ENCODE data around the gene THADA.
"Not testable (repeated sequence)": the region's sequence is repeated elsewhere in the genome, so short reads cannot be mapped to it uniquely, and the experiment has no call there.

The THADA gene

DNA sequence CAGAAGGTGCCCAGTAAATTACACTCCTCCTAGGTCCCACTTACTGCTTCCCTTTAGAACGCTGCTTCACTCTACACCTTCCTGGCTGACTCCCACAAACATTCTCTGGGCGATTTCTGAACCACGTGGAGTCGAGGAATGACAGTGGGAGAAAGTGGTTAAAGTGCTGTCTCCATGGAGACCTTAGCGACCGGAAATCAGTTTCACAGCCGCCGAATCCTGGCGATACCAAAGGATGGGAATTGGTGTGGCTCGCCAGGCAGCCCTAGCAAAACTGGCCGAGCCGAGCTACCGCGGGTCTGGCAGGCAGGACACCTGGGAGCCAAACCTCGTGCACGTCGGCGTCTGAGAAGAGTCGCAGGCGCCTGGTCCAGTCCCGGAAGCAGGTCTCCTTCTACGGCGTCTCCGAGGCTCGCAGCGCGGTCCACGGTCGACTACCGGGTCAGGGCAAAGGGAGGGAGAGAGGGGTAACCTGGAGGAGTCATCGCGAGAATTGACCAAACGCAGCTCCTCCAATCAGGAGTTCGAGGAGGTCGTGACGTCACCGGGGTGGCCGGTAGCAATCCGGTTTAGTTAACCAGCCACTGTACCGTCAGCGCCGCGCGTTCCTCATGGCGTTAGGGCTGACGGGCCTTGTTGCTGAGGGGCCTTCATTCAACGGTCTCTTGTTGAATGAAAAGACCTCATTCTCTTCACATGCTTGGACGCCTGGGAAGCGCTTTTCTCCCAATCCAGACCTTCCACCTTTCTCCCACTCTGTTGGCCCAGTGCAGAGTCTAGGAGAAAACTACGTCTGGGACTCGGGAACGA, at the start of gene THADA:
Gene THADA (minus strand): TSS at position 436 of the 810 bp plus-strand sequence. CDS start 3,646 bp downstream, outside the sequence.
- peak; percentile 99 for DNase-seq

DNA sequence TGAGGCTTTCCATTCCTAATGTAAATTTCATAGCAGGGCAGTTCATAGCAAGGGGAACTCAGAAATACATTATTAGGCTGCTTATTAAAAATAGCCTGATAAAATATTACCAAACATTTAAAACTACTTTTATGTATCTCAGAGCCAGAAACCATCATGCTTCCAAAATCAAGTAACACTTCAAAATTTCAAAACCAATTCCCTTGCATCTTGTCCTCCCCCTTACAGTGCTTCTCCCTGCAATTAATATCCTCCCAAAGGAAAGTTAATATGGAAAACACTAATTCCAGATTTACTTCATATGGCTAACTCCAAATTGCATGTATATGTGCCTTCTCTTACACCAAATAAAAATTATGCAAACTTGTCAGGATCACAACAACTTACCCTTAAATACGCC, 47.8 kb upstream of the THADA start:
- DNase-seq = no peak

DNA sequence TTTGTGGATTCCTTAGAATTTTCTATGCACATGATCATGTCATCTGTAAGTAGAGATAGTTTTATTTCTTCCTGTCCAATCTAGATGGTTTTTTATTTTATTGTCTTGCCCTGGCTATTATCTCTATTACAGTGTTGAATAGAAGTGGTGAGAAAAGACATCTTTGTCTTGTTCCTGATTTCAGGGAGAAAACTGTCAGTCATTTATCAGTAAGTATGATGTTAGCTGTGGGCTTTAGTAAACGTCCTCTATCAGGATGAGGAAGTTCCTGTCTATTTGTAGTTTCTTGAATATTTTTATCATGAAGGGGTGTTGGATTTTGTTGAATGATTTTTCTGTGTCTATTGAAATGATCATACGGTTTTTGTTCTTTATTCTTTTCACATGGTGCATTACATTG, 46.5 kb upstream of the THADA start:
- no peak for DNase-seq

DNA sequence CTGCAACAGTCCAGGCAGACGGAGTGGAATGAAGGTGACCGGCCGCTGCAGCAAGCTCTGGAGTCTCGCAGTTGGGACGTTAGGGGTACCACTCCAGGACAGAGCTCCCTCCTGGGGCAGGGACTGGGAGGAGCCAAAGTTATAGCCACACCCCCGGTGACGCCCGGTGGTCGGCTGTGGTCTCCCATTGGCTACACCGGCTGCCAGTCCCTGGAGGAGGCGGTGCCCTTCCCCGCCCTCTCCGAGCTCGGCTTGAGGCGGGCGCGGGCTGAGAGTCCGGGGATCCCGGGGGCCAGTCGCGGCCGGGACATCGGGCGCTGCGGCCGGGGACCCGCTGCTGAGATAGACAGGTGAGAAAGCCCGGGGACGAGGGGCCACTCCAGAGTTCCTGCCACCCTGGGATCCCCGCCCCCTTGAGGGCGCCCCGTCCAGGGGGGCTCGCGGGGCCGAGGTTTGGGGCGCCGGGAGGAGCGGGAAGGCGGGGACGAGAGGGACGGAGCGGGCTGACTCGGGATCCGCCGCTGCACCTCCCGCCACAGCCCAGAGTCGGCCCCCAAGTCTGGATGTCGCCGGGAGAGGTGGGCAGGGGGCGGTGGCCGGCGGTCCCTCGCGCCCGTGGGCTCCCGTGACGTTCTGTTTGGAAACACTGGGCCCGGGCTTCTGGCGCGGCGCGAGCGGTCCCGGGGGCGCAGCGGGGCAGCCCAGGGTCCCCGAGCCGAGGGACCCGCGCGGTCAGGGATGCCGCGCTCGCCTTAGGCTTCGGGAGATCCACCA, 41.4 kb upstream of the THADA start, which contains the start of gene PLEKHH2:
Gene PLEKHH2 (plus strand): TSS at position 231 of the 774 bp plus-strand sequence. CDS start 7,414 bp downstream, outside the sequence.
- peak; percentile 95 for DNase-seq

DNA sequence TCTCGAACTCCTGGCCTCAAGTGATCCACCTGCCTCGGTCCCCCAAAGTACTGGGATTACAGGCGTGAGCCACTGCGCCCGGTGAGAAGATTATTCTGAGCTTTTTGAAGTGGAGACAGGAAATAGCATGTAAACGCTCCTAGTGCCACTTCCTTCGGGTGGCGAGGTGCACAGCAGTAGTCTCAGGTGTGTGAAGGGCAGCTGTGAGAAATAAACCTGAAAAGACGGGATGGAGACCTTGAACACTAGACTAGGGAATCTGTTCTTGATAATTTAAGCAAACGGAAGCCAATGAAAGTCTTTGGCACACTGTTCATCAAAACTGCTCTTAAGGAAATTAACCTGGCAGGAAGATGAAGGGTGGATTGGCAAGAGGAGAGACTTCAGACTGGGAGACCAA, 40.8 kb upstream of the THADA start:
- DNase-seq = no peak

- DNase-seq = not testable (repeated sequence)
Measured at GRCh38 chr2:43636153-43636552, 40.3 kb upstream of the THADA start.

DNA sequence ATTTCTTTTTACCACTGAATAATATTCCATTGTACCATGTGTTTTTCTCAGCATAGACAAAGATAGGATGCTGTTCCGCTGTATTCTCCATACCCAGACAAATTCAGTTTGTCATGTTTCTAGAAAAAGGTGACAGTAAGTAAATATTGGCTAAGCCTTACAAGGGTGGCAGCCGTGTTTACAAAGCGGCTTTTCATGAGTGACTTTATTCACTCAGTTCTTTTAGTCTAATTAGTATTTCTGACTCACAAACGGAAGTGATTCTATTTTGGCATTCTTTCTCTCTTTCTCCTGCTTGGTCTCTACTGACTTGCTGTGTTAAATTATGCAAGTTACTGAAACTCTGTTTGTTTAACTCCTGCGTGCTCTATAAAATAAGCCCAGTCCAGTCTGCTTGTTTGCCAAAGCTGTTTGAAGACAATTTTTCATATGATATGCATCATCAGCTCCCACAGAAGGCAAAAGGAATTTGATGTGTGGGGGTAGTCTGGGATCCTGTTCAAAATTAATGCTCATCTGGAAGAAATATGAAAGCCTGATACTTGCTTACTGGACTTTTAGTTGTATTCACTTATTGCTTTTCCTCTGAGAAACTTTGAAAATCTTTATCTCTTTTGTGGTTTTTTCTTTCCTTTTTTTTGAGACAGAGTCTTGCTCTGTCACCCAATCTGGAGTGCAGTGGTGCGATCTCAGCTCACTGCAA, 38.9 kb upstream of the THADA start:
- peak; percentile 24 for DNase-seq

DNA sequence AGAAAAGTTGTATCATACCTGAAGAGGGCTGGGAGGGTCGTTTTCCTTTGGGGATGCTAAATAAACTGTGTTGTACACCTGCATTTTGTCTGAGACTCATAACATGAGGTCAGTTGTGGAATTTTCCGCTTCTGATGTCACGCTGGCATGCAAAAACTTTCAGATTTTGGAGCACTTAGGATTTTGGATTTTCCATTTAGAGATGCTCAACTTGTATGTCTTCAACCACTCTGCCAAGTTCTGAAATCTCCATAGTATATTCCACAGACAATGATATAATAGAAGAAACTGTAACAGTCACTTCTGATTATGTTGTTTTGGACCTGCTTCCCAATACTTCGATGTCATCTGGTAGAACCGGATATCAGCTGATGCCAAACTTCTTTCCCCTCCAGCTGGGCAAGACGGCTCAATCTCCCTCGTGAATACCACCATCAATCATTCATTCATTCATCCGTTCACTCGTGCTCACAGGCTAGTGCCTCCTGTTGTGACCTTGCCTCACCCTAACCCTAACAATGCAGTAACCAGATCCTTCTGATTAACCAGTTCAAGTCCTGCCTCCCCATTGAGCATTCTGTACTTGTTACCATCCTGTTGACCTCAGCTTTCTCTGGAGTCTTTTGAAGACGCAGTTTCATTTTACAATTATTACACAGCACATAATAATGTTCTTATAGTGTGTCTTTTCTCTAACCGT, 35.9 kb upstream of the THADA start:
- no peak for DNase-seq

DNA sequence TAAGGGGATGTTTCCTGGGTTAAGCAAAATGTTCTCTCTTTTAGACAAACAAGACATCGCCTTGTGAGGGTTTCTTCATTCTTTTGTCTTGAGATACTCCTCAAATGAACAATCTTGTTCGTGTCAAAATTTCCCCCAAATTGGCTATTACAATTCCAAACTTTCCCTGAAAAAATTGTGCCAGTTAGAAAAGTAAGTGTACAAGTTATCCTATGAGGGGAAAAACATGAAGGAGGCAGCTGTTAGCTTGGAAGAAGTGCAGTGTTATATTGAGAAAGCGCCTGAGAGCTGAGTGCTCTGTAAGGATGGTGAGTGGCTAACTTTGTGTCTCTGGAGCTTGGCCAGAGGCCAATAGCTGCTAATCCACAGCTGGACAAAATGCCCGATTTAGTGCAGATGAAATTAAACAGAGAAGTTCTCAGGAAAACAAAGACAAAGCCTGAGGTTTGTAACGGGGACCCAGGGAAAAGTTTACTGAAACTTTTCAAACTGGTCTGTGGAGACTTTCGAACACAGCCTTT, 27.2 kb upstream of the THADA start:
- peak; percentile 41 for DNase-seq

GRCh38 chr2:43619511-43619910, 23.7 kb upstream of the THADA start:
- DNase-seq = no peak

DNA sequence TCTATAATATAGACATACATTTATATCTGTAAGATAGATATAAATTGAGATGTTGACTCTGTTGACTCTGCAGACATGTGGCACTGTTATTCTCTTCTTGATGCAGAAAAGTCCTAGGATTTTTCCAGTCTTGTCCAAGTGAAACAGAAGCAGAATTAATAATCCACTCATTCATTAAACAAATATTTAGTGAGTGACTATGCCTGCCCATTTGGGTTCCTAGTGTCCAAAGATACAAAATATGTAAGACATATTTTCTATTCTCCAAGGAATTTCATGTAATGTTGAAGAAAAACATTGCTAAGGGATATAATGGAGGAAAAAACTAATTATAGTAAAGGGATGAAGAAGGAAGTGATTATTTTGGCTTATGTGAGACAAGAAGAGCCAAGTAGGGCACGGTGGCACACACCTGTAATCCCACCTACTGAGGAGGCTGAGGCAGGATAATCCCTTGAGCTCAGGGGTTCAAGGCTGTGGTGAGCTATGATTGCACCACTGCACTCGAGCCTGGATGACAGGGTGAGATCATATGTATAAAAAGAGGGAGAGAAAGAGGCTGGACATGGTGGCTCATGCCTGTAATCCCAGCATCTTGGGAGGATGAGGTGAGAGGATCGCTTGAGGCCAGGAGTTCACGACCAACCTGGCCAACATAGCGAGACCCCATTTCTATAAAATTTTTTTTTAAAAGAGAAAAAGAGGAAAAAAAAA, 21.3 kb upstream of the THADA start:
- no peak for DNase-seq

GRCh38 chr2:43612944-43613343, 17.1 kb upstream of the THADA start:
- DNase-seq = no peak

DNA sequence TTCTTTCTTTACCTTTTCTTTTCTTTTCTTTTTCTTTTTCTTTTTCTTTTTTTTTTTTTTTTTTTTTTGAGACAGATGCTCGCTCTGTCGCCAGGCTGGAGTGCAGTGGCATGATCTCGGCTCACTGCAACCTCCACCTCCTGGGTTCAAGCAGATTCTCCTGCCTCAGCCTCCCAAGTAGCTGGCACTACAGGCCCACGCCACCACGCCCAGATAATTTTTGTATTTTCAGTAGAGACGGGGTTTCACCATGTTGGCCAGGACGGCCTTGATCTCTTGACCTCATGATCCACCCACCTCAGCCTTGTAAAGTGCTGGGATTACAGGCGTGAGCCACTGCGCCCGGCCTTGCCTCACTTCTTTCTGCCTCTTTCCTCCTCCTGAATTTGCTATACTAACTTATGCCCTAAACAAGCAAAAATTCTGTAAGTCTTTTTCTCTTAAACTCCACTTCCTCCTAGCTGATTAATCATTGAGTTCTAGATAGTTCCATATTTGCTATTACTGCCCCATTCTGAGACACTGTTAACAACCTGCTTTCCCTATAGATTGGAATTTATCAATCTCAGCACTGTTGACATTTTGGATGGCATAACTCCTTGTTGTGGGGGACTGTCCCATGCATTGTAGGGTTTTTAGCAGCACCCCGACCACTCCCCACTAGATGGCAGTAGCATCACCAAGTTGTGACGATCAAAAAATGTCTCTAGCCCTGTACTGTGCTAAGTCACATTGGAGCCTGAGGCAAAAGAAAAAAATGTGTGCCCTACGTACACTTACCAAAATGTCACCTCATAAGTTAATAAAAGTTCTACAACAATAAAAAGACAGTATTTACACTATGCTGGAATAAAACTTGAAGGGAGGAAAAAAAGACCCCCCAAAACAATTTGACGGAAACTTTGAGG, 16.4 kb upstream of the THADA start:
- peak; percentile 84 for DNase-seq

- no peak for DNase-seq
Measured at GRCh38 chr2:43610361-43610760, 14.5 kb upstream of the THADA start.

GRCh38 chr2:43609290-43609918, 13.6 kb upstream of the THADA start:
- no peak for DNase-seq

DNA sequence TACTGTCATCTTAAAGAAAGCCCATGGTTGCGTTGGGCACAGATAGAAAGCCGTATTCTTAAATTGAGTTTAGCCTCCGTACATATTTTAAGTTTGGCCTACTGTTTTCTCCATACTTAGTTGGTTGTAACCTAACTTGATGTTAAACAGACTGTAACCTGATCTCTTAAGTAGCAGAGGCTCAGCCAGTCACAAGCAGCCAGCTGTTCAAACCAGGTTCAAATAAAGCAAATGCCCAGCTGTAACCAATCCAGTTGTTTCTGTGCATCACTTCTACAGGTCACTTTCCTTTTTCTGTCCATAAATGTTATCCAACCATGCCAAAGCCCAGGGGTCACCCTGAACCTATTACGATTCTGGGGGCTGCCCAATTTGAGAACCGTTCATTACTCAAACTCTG, 10.0 kb upstream of the THADA start:
- no peak for DNase-seq

- peak; percentile 35 for DNase-seq
Measured at GRCh38 chr2:43605079-43605655, 9.3 kb upstream of the THADA start.

GRCh38 chr2:43604674-43605073, 8.8 kb upstream of the THADA start:
- no peak for DNase-seq

DNA sequence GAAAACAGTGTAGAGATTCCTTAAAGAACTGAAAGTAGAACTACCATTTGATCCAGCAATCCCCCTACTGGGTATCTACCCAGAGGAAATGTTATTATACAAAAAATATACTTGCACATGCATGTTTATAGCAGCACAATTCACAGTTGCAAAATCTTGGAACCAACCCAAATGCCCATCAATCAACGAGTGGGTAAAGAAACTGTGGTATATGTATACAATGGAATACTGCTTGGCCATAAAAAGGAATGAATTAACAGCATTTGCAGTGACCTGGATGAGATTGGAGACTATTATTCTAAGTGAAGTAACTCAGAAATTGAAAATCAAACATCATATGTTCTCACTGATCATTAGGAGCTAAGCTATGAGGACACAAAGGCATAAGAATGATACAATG, 4.8 kb upstream of the THADA start:
- DNase-seq = not testable (repeated sequence)

- DNase-seq = no peak
Measured at GRCh38 chr2:43594875-43595274, 963 bp downstream of the THADA start.

Measured in right hindlimb (tissue), 1 donor.